Immature natural killer cell (primary cell): ENCODE measurements around the gene DCAF16. TPM values are rescaled to one million over a fixed set of nuclear protein-coding genes. Genes with fewer than 3 reads are reported as not detected.
A peak's percentile ranks its signal among the peaks of the same experiment; 100 is the strongest.

Experiments
- DNase-seq, 3 donors: peaks; one replicate each; pipeline ENCODE4 v3.0.0; 2022; ENCODE audit warnings: mixed read lengths in 1 of 3
- H3K27ac Mint-ChIP-seq, 6 donors: one replicate each; pipeline ENCODE4 v1.8.0; 2020; ENCODE audit warnings: mixed read lengths in 6 of 6, mild to moderate bottlenecking in 5 of 6, inconsistent platforms in 4 of 6, moderate library complexity in 3 of 6
- H3K27me3 Mint-ChIP-seq, 3 donors: one replicate each; pipeline ENCODE4 v1.8.0; 2020 to 2021; ENCODE audit warnings: low read depth in 3 of 3, mild to moderate bottlenecking in 3 of 3, mixed read lengths in 3 of 3, moderate library complexity in 3 of 3, inconsistent platforms in 1 of 3
- H3K36me3 Mint-ChIP-seq, 3 donors: one replicate each; pipeline ENCODE4 v1.8.0; 2020; ENCODE audit warnings: mixed read lengths in 3 of 3, inconsistent platforms in 2 of 3, mild to moderate bottlenecking in 2 of 3
- H3K4me1 Mint-ChIP-seq, 2 donors: one replicate each; pipeline ENCODE4 v1.8.0; 2020; ENCODE audit warnings: inconsistent platforms in 2 of 2, mild to moderate bottlenecking in 2 of 2, mixed read lengths in 2 of 2, moderate library complexity in 1 of 2
- H3K4me3 Mint-ChIP-seq, 5 donors: one replicate each; pipeline ENCODE4 v1.8.0; 2020; ENCODE audit warnings: mild to moderate bottlenecking in 5 of 5, mixed read lengths in 5 of 5, inconsistent platforms in 3 of 5, moderate library complexity in 3 of 5
- H3K9me3 Mint-ChIP-seq, 6 donors: one replicate each; pipeline ENCODE4 v1.8.0; 2020; ENCODE audit warnings: mild to moderate bottlenecking in 6 of 6, mixed read lengths in 6 of 6, inconsistent platforms in 4 of 6, moderate library complexity in 3 of 6
- polyA plus RNA-seq, 3 donors: library from polyadenylated mRNA; unstranded; fragments of 300-500 nt; fragmentation: Illumina TruSeq; gene quantifications; one replicate each; pipeline ENCODE4 v1.2.3, GENCODE V29; 2021

Gene DCAF16
- polyA plus RNA-seq, 3 donors from 2014 or later = 7.8 to 18.5 (median 11.8) TPM

DNA sequence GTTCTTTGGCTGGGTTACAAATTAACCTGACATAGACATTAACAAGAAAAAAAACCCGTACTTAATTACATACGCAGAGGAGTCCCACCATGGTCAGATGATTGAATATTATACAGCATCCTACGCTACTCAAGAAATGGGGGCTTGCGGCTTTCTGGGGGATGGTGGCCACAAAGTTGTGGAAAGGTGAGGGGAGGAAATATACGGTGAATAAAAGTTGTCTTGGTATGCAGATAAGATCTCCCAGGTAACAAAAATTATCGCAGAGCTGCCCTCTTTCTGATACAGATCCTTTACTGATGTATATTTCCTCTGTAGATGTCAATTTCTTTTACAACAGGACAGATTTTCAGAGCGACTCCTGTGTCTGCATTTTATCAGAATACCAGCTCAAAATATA is 890 bp downstream of the DCAF16 start:
- Mint-ChIP-seq H3K27ac (peak overlapping the region; percentile 97 to 99 (median 99)), H3K4me1 (peaks cover 59 to 75% of the 10 kb centered on the region in 2 donors)
- DNase-seq = peak in 1 of 3 donors; percentile 11

DNA sequence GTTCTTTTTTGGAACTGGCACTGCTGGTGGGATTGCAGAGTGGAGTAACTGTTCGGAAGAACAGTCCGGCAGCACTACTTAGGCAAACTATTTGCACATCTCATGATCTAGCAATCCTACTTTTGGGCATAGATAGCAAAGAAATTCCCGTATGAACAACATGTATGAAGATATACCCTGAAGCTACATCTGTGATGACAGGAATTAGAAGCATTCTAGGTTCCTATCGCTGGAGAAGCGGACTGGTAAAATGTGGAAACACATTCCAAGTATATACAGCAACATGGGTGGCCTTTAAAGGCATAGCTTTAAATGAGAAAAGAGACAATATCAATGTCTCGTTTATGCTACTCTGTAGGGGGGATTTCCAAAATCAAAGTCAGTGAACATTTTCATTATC is 3.1 kb downstream of the DCAF16 start:
- peaks cover 3 to 20% (median 8%) of the 10 kb centered on the region in 3 donors for H3K36me3 Mint-ChIP-seq
- H3K9me3 Mint-ChIP-seq = no peaks in the 10 kb centered on the region
- peak overlapping the region in 3 of 5 donors; percentile 6 to 72 (median 55) for H3K4me3 Mint-ChIP-seq
- peaks cover 4 to 6% (median 4%) of the 10 kb centered on the region in 3 donors for H3K27me3 Mint-ChIP-seq
- peak overlapping the region in 3 of 6 donors; percentile 26 to 99 (median 78) for H3K27ac Mint-ChIP-seq
- peaks cover 59 to 81% of the 10 kb centered on the region in 2 donors for H3K4me1 Mint-ChIP-seq
- no peak for DNase-seq

More for the DNA sequence above, 890 bp downstream of the DCAF16 start:
- peaks cover 4 to 6% (median 4%) of the 10 kb centered on the region in 3 donors for H3K27me3 Mint-ChIP-seq
- H3K4me3 Mint-ChIP-seq = peak overlapping the region; percentile 90 to 99 (median 96)
- no peaks in the 10 kb centered on the region for H3K9me3 Mint-ChIP-seq
- H3K36me3 Mint-ChIP-seq = peaks cover 0 to under 1% (median 0%) of the 10 kb centered on the region in 3 donors

DNA sequence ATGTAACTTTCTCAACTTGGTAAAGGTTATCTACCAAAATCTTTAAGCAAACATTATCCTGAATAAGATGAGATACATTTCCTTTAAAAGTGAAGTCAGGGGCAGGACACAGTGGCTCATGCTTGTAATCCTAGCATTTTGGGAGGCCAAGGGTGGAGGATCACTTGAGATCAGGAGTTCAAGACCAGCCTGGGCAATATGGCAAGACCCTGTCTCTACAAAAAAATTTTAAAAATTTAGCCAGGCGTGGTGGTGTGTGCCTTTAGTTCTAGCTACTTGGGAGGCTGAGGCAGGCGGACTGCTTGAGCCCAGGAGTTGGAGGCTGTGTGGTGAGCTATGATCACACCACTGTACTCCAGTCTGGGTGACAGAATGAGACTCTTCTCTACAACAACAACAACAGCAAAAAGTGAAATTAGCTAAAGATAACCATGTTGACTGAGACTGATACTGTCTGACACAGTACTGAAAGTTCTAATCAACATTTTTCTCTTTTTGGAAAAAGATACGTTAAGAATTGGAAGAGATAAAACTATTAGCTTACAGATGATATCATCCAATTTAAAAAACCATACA is 4.9 kb downstream of the DCAF16 start:
- H3K4me1 Mint-ChIP-seq = peaks cover 48 to 68% of the 10 kb centered on the region in 2 donors

DNA sequence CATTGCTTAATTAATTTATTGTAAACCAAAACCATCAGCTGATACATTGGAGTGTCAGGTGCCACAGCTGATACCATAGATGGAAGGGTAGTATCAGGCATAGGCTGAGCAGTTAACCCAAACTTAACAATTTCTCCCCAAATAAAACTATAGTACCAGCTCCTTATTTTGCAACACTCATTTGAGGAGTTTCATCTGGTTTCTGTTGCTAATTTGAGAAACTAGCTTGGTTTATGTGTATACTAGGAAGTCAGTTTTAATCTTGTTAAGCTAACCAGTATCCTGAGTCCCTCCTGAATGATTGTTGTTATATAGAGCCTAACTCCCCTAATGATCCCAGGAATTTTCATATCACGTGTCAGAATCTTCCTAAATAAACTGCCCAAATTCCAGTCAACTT is 12.7 kb downstream of the DCAF16 start:
- peaks cover 0 to 2% (median 0%) of the 10 kb centered on the region in 3 donors for H3K27me3 Mint-ChIP-seq
- no peak overlapping the region for H3K27ac Mint-ChIP-seq
- H3K36me3 Mint-ChIP-seq = peaks cover 0 to 27% (median 16%) of the 10 kb centered on the region in 3 donors
- no peak overlapping the region for H3K4me3 Mint-ChIP-seq
- H3K9me3 Mint-ChIP-seq = no peaks in the 10 kb centered on the region
- H3K4me1 Mint-ChIP-seq = peaks cover 0 to 11% of the 10 kb centered on the region in 2 donors
- DNase-seq = no peak

More for the DNA sequence above, 4.9 kb downstream of the DCAF16 start:
- no peak for DNase-seq
- Mint-ChIP-seq H3K27me3 (peaks cover 3 to 4% (median 3%) of the 10 kb centered on the region in 3 donors), H3K27ac (peak overlapping the region in 1 of 6 donors; percentile 34), H3K9me3 (no peaks in the 10 kb centered on the region), H3K4me3 (no peak overlapping the region), H3K36me3 (peaks cover 8 to 26% (median 8%) of the 10 kb centered on the region in 3 donors)

DNA sequence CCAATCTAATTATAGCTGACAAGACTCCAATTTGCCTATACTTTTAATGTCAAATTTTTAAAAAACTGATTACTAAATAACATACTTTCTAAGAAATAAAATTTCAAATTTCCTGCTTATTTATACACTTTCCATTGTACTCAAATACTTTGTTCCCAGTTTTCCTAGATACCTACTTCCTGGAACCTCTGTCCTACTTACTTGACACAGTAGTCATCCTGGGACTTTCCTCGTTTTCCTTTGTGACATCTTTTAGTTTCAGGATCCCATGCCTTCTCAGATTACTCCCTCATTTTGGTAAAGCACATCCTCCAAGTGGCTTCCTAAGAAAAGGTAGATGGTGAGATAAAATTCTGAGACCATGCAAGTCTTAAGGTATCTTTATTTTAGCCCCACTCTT is 15.8 kb downstream of the DCAF16 start:
- no peak overlapping the region for H3K4me3 Mint-ChIP-seq
- DNase-seq = no peak
- H3K4me1 Mint-ChIP-seq = peaks cover 0 to 4% of the 10 kb centered on the region in 2 donors
- no peaks in the 10 kb centered on the region for H3K9me3 Mint-ChIP-seq
- peaks cover 0 to 2% (median 0%) of the 10 kb centered on the region in 3 donors for H3K27me3 Mint-ChIP-seq
- H3K27ac Mint-ChIP-seq = no peak overlapping the region
- H3K36me3 Mint-ChIP-seq = peaks cover 0 to 32% (median 15%) of the 10 kb centered on the region in 3 donors

DNA sequence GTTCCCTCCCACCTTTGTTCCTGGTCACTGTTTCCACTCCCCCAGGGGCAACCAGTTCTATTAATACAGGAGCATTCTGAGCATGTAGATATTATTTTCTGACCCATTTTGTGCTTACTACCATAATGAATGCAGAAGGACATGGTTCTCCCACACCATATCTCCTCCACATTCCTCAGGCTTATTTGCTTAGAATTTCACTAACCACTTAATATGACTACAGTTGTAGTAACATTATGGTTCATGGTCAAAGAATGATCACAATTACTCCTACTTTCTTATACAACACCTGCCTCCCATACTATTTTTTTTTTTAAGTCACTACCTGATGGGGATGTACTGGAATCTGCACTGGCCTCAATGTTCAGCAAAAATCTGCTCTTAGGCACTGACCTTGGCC is 21.6 kb downstream of the DCAF16 start:
- H3K4me3 Mint-ChIP-seq = no peak overlapping the region
- no peaks in the 10 kb centered on the region for H3K9me3 Mint-ChIP-seq
- peaks cover 8 to 23% (median 18%) of the 10 kb centered on the region in 3 donors for H3K36me3 Mint-ChIP-seq
- DNase-seq = no peak
- no peaks in the 10 kb centered on the region for H3K27me3 Mint-ChIP-seq
- H3K4me1 Mint-ChIP-seq = peaks cover 14 to 15% of the 10 kb centered on the region in 2 donors
- H3K27ac Mint-ChIP-seq = peak overlapping the region in 1 of 6 donors; percentile 58

DNA sequence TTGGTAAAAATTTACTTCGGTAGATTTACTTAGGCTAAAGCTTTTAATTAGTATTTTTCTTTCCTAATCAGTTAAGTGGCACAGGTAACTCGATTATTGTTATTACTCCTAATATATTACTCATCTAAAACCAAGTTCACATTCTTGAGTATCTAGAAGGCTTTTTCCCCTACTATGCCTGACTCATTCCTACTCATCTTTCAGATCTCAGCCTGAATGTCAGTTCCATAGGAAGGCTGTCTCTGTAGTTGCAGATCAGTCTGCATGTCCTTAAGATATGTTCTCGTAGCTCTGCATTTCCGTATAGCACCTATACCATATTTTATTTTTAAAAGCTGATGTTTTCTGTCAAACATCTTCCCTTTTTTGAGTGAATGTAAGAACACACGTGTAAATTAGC is 23.2 kb downstream of the DCAF16 start:
- Mint-ChIP-seq H3K27me3 (peaks cover 0 to 4% (median under 1%) of the 10 kb centered on the region in 3 donors), H3K4me1 (peaks cover 14 to 16% of the 10 kb centered on the region in 2 donors), H3K4me3 (no peak overlapping the region), H3K36me3 (peaks cover 8 to 16% (median 13%) of the 10 kb centered on the region in 3 donors), H3K27ac (no peak overlapping the region), H3K9me3 (no peaks in the 10 kb centered on the region)
- DNase-seq = no peak

DNA sequence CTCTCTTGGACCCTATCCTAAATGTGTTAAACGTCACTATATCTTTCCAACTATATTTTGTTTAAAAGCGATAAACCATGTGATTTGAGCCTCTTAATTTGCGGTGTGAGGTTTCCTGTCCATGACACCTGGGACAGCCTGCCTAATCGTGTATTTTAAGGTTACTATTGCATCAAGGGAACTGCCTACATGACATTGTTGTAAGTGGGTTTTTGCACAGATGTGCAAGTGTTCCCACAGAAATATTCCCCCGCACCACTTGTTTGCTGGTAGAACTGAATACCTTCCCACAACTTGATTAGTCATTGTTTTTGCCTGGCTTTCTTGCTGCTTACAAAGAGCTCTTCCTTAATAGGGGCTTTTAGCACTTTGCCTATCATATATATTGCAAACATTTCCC is 24.0 kb downstream of the DCAF16 start:
- Mint-ChIP-seq H3K27me3 (peaks cover 0 to 10% (median 5%) of the 10 kb centered on the region in 3 donors), H3K4me1 (peaks cover 21 to 24% of the 10 kb centered on the region in 2 donors), H3K9me3 (no peaks in the 10 kb centered on the region), H3K4me3 (no peak overlapping the region), H3K27ac (no peak overlapping the region), H3K36me3 (peaks cover 8 to 13% (median 8%) of the 10 kb centered on the region in 3 donors)
- DNase-seq = no peak

DNA sequence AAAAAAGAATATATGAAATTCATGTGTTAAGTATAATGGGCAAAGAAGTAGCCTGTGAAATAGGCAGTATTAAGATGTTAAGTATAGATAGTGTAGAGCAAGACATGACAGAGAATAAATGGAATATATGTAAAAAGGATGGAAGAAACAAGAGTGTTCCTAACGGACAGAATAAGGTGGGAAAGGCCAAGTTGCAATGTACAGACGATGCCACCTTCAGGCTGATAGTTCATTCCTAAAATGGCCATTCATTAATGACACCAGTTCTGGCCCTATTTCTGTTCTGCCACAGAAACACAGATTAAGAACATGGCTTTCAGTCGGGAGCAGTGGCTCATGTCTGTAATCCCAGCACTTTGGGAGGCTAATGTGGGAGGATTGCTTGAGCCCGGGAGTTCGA is 24.7 kb downstream of the DCAF16 start:
- Mint-ChIP-seq H3K4me3 (no peak overlapping the region), H3K4me1 (peaks cover 22 to 26% of the 10 kb centered on the region in 2 donors), H3K27ac (no peak overlapping the region), H3K9me3 (no peaks in the 10 kb centered on the region), H3K27me3 (peaks cover 0 to 10% (median 5%) of the 10 kb centered on the region in 3 donors), H3K36me3 (peaks cover 1 to 9% (median 8%) of the 10 kb centered on the region in 3 donors)
- DNase-seq = no peak

DNA sequence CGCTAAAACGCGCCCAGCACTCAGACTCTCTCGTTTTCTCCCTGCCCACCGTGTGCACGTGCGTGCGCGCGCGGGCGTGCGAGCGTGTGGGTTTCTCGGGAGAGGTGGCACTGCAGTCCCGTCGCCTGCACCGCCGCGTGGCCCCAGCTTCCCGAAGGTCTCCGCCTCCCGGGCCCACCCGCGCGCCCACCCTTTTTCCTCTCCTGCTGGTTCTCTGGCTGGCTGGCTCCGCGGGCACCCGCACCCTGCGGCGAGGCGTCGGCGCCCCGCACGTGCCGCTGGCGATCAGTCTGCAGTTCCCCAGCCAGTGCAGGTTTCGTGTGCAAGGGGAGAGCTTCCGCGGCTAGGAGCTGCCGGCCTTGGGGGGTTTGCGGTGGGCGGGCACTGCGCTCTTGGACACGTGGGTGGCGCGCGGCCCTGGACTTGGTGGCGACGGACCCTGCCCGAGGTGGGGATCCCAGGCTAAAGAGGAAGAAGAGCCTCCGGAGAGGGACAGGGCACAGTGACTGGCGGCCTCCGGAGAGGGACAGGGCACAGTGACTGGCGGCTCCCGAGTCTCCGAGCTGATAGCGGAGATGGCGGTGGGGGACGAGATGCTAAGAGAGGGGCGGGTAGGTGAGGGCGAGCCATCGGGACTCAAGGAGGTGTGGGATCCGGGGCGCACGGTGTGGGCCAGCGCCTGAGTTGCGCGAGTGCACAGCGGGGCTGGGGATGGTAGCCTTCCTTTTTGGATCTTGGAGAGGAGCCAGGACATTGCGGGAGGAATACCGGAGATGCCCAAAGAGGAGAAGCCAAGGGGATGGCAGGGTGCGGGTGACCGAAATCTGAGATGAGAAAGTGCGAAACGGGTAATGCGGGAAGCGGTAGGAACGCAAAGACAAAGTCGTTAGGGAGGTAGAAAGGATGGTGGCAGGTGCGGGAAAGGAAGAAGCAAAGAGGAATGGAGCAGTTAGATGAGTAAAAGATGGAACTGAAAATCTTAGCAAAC is 29.0 kb downstream of the DCAF16 start, which contains the start of gene FAM184B:
FAM184B (minus strand) TSS at position 322 of the 988 bp plus-strand sequence. CDS start 322 bp downstream, outside the sequence.
- Mint-ChIP-seq H3K27ac (no peak within 1 kb of the TSS), H3K9me3 (no peaks in the 10 kb centered on the region), H3K4me3 (peak within 1 kb of the TSS; percentile 9 to 48 (median 39)), H3K4me1 (peaks cover 15 to 19% of the 10 kb centered on the region in 2 donors), H3K27me3 (peaks cover 7 to 21% (median 10%) of the 10 kb centered on the region in 3 donors), H3K36me3 (peaks cover 0 to 6% (median 0%) of the 10 kb centered on the region in 3 donors)
- DNase-seq = no peak

DNA sequence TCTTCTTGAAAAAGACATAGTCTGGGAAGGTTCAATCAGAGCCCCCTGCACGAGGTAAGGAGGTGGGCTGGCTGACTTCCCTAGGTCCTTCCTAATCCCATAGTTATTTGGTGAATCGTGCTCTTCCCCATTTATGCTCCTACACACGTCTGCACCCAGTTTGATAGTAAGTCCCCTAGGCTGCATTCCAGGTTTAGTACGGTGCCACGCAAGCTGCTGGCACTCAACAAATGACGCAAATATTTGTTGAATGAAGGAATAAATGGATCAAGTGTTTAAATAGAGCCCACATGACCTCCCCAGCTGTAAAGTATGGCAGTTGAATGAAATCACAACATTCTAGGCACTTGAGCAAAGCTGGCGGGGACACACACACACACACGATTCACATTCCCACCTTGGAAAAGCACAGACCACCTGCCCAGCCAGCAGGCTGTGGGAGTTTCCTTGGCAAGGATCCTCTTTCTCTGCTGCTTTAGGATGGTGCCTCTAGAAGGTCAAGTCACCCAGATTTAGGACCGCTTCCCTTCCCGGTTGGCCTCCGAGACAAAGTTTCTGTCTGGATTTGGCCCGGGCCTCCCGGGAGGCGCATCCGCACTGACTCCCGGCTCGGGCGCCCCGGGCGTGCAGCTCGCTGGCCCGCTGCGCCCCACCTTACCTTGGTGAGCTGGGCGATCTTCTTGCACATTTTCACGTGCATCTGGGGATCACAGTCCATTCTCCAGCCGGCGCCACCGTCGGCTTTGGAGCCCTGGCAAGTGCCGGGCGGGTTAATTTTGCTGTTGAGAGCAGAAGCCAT is 29.9 kb downstream of the DCAF16 start:
- peaks cover 11 to 13% of the 10 kb centered on the region in 2 donors for H3K4me1 Mint-ChIP-seq
- peak overlapping the region in 4 of 5 donors; percentile 24 to 43 (median 32) for H3K4me3 Mint-ChIP-seq
- peaks cover 0 to 6% (median 0%) of the 10 kb centered on the region in 3 donors for H3K36me3 Mint-ChIP-seq
- no peak for DNase-seq
- no peak overlapping the region for H3K27ac Mint-ChIP-seq
- no peaks in the 10 kb centered on the region for H3K9me3 Mint-ChIP-seq
- H3K27me3 Mint-ChIP-seq = peaks cover 7 to 21% (median 10%) of the 10 kb centered on the region in 3 donors

DNA sequence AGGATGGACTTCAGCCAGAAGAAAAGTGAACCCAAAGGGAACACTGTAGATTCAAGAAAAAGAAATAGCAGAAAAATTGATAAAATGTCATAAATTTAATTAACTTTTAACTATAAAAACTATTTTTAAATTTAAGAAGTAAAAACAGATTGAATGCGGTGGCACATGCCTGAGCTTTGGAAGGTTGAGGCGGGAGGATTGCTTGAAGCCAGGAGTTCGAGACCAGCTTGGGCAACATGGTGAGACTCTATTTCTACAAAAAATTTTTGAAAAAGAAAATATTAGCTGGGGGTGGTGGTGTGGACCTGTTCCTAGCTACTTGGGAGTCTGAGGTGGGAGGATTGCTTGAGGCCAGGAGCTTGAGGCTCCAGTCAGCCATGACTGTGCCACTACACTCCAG is 32.1 kb downstream of the DCAF16 start:
- H3K27me3 Mint-ChIP-seq = peaks cover 9 to 20% (median 10%) of the 10 kb centered on the region in 3 donors
- H3K4me3 Mint-ChIP-seq = no peak overlapping the region
- H3K4me1 Mint-ChIP-seq = peaks cover 11 to 13% of the 10 kb centered on the region in 2 donors
- peaks cover 0 to 6% (median 0%) of the 10 kb centered on the region in 3 donors for H3K36me3 Mint-ChIP-seq
- no peak for DNase-seq
- H3K9me3 Mint-ChIP-seq = no peaks in the 10 kb centered on the region
- H3K27ac Mint-ChIP-seq = no peak overlapping the region
